ENCODE data around the gene ATP6V1E1. TPM values are rescaled to one million over a fixed set of nuclear protein-coding genes. Genes with fewer than 3 reads are reported as not detected.

The ATP6V1E1 gene
- total and polyA plus RNA-seq, 2 of the 13 experiments (the other 11 are each of a cell fraction or from before 2014, with no cell fraction given), result 69.3 to 90.9 TPM

- H3K9me3 ChIP-seq (ENCODE audit: low read length), result no peaks in the 10 kb centered on the region
- no peaks in the 10 kb centered on the region for H3K4me1 ChIP-seq (ENCODE audit: insufficient read depth, low read length)
- H3K9ac ChIP-seq (ENCODE audit: insufficient read depth, low read depth, low read length), result no peak overlapping the region
- H4K20me1 ChIP-seq (ENCODE audit: insufficient read depth, low read length), result no peaks in the 10 kb centered on the region
- DNase-seq (ENCODE audit: low spot score), result no peak
- FAIRE-seq, result no peak
- peaks cover 10% of the 10 kb centered on the region for H3K79me2 ChIP-seq (ENCODE audit: insufficient read depth, low read length)
- intact Hi-C loops (cut with micrococcal nuclease; ENCODE audit: unreplicated experiment) (no loop called here), in situ Hi-C loops (cut with HindIII; ENCODE audit: extremely low pct_ligation_motif_present, low pct_unique_long_range_greater_than_20kb) (no loop called here)
- H3K4me2 ChIP-seq (ENCODE audit: low read depth, low read length), result no peak overlapping the region
- H3K27me3 ChIP-seq (ENCODE audit: control insufficient read depth in 1 of 2, insufficient read depth in 2 of 2, low read length in 2 of 2), result no peaks in the 10 kb centered on the region
- no peak overlapping the region for H2AFZ ChIP-seq (ENCODE audit: low read length)
- POLR2A ChIA-PET, result no interaction called here
- ATAC-seq, result no peak
- BruUV-seq (replicated peaks), result no TSS peak
- 100% methylated on average over 3 of the region's 3 CpGs for WGBS (ENCODE audit: low lambda C conversion rate)
- no peak overlapping the region for H3K4me3 ChIP-seq (replicated peaks in 1 of 3; ENCODE audit: insufficient read depth in 1 of 3, low read depth in 2 of 3, low read length in 3 of 3)
- H3K27ac ChIP-seq (ENCODE audit: extremely low read length, insufficient read depth, low read length), result no peak overlapping the region
- TF ChIP-seq SP140L (CRISPR knock-in tag; IDR thresholded peaks at IDR 0.05; ENCODE audit: borderline replicate concordance), result no peak
- TF ChIP-seq ZNF841 (CRISPR knock-in tag; IDR thresholded peaks at IDR 0.05; ENCODE audit: borderline replicate concordance), result no peak
- TF ChIP-seq HIVEP1 (CRISPR knock-in tag; IDR thresholded peaks at IDR 0.05), result no peak
- no peak for TF ChIP-seq BCL3 (CRISPR knock-in tag; IDR thresholded peaks at IDR 0.05)
- TF ChIP-seq ZFP90 (CRISPR knock-in tag; IDR thresholded peaks at IDR 0.05; ENCODE audit: borderline replicate concordance), result no peak
- no peak for TF ChIP-seq ZNF775 (CRISPR knock-in tag; IDR thresholded peaks at IDR 0.05; ENCODE audit: borderline replicate concordance)
- TF ChIP-seq PCBP1 (IDR thresholded peaks at IDR 0.05; ENCODE audit: borderline replicate concordance, low read depth, low read length), result no peak
- no peak for TF ChIP-seq NR1H2 (CRISPR knock-in tag; IDR thresholded peaks at IDR 0.05; ENCODE audit: borderline replicate concordance, low read depth)
- TF ChIP-seq MTF1 (CRISPR knock-in tag; IDR thresholded peaks at IDR 0.05), result no peak
- TF ChIP-seq TBL1XR1 (IDR thresholded peaks at IDR 0.05; ENCODE audit: borderline replicate concordance, low read length, partially characterized antibody), result no peak
- no peak for TF ChIP-seq HCFC1 (IDR thresholded peaks at IDR 0.05; ENCODE audit: low read depth, low read length)
- no peak for TF ChIP-seq ZNF687 (CRISPR knock-in tag; IDR thresholded peaks at IDR 0.05)
- no peak for TF ChIP-seq ZNF362 (CRISPR knock-in tag; IDR thresholded peaks at IDR 0.05; ENCODE audit: borderline replicate concordance)
- no peak for TF ChIP-seq ZNF143 (CRISPR knock-in tag; IDR thresholded peaks at IDR 0.05)
- TF ChIP-seq PITX1 (CRISPR knock-in tag; IDR thresholded peaks at IDR 0.05), result no peak
- no peak for TF ChIP-seq ZNF33A (CRISPR knock-in tag; IDR thresholded peaks at IDR 0.05; ENCODE audit: borderline replicate concordance)
- TF ChIP-seq RFX1 (IDR thresholded peaks at IDR 0.05), result no peak
- CTCF ChIA-PET (ENCODE audit: low intra/inter-chr PET ratio, low total read pairs), result no interaction called here
- H3K36me3 ChIP-seq (replicated peaks in 1 of 2; ENCODE audit: control insufficient read depth in 1 of 2, insufficient read depth in 2 of 2, low read length in 2 of 2), result peaks cover 25 to 58% of the 10 kb centered on the region in 2 experiments
These were observed 27.5 kb downstream of the ATP6V1E1 start for GRCh38 chr22:17601031-17601430.

All from HepG2 (cell line).